ENCODE results near the gene CFAP61.
"Not testable (repeated sequence)": the region's sequence is repeated elsewhere in the genome, so short reads cannot be mapped to it uniquely, and the experiment has no call there.

Gene CFAP61

GRCh38 chr20:20212675-20213096, 160.4 kb downstream of the CFAP61 start:
- no peak for DNase-seq

DNA sequence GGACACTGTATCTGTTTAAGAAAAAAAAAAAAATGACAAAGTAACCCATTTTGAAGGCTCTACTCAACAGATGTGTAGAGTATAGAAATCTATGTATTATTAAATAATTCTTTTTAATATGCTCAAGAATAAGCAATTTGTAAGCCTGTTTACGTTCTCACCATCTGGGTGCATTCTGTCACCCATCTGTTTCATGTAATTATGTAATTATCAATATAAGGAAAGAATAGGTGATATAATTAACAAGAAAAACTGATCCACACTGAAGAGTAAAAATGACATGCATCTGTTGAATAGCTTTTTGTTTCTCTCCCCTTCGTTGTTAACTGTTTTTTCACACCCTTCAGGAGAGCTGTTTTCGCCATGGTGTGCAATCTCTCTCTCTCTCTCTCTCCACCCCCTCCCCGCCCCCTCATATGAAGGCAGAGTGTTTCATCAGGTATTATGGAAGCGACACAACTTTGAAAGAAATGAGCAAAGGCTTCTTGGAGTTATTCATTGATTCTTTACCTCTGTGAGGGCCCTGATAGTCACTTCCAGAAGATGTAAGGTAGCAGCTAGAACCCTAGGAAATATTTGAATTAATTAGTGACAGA, 161.3 kb downstream of the CFAP61 start:
- DNase-seq: no peak

- DNase-seq: no peak
Observed at GRCh38 chr20:20214757-20215275, 162.5 kb downstream of the CFAP61 start.

GRCh38 chr20:20215976-20216727, 163.8 kb downstream of the CFAP61 start:
- no peak for DNase-seq

- no peak for DNase-seq
Observed at GRCh38 chr20:20216941-20217340, 164.6 kb downstream of the CFAP61 start.

DNA sequence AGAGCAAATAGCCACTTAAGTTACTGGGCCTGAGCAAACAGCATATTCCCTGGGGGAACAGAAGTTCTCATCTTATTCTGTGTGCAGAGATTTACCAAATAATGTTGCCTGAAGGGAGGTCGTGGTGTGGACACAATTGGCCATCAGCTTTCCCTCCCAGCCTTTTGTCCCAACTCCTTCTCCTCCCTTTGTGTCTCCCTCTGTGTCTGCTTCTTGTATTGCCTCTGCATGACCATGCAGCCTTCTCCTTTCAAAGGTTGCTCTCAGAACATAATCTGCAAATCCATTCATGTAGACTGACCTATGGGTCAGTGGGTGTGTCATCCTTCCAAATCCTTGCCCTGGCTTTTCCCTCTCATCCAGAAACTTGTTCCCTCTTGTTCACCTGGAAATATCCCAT, 165.3 kb downstream of the CFAP61 start:
- no peak for DNase-seq

- DNase-seq: not testable (repeated sequence)
Observed at GRCh38 chr20:20218106-20218505, 165.8 kb downstream of the CFAP61 start.

DNA sequence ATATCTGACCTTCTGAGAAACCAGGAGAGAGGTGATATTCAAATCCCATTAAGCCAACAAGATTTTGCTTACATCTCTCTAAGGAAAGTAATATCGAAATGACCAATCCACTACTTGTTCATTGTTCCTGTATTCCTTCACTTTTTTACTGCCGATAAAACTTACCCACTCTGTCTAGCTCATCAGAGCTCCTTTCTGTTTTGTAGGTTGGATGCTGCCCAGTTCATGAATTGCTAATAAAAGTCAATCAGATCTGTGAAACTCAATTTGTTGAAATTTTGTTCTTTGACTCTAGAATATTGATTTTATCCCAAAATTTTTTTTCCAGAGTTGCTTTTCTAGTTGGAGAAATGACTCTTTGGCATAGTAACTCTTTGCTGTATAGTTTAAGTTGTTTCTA, 166.7 kb downstream of the CFAP61 start:
- no peak for DNase-seq

DNA sequence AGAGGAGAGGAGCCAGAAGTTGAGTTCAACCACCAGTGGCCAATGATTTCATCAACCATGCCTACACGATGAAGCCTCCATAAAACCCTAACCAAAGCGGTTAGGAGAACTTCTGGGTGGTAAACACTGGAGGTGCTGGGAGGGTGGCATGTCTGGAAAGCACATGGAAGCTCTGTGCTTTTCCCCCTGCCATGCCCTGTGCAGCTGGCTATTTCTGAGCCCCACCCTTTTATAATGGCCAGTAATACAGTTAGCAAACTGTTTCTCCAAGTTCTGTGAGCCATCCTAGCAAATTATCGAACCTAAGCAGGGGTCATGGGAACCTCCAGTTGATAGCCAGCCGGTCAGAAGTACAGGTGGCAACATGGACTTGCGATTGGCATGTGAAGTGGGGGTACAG, 167.8 kb downstream of the CFAP61 start:
- DNase-seq: no peak

DNA sequence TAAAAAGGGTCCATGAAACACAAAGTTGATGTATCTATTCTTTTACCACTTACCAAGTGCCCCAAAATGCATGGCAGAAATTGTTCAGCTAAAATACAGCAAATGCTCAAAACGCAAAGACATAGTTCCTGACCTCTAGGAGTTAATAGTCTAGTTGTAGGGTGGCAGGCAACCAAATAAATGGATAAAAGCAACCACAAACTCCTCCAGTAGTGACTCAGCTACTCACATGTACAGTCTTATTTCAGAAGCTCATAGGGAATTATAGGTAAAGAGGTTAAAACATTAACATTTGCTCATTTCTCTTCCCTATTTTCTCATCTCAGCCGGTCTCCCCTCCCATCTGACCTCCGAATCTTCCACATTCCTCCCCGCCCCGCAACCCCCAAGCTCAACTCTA, 171.6 kb downstream of the CFAP61 start:
- no peak for DNase-seq

- DNase-seq: no peak
Observed at GRCh38 chr20:20224806-20225205, 172.5 kb downstream of the CFAP61 start.

GRCh38 chr20:20225325-20226043, 173.2 kb downstream of the CFAP61 start:
- no peak for DNase-seq

DNA sequence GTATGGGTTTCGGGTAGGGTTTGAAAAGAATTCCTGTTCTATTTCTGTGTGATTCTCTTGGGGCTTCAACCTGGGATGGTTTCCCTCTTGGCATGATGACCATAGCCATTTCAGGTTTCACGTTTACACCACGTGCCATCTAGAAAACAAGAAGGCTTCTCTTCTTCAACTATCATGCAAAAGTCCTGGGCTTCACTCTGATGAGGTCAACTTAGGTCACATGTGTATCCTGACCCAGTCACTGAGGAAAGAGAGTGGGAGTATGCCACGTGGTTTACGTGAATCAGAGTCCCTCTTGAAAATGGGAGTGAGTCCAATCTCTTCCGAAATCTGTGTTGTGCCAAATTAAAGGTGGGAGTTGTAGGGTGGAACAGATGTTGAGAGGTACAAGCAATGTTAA, 174.2 kb downstream of the CFAP61 start:
- no peak for DNase-seq

DNA sequence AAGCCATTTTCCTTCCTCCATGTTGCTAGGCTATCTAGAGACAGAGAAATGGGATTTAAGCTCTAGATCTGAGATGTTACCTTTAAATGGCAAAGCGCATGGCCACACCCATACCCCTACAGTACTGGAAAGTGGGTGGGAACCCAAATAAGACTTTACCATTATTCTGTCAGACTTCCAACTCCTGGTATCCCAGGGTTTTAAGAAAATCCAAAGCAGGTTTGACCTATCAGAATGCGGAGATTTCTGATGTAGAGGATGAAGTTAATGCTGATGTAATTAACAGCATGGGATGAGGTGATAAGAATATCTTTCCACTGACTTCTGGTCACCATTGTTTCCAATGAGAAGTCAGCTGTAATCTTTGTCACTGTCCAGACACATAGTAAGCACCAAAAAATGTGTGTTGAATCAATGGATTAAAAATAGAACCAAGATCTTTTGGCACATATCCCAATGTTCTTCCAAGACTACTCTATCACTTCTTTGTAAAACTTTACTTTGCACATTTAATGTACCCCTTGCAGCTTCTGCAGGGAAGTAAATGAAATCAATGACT, 174.8 kb downstream of the CFAP61 start:
- no peak for DNase-seq

DNA sequence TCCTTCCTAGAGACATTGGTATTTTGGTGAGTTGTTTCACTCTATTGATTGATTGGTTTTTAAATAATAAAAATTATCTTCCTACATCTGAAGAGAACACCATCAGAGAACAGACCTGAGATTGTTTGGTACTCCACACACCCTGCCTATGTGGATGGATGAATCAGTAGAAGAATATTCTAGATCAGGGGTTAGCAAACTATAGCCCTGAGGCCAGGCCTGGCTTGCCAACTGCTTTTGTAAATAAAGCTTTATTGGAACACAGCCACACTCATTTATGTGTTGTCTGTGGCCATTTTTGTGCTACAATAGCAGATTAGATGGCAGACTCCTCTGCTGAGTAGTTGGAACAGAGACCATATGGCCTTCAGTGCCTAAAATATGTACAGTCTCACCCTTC, 176.0 kb downstream of the CFAP61 start:
- DNase-seq: no peak

DNA sequence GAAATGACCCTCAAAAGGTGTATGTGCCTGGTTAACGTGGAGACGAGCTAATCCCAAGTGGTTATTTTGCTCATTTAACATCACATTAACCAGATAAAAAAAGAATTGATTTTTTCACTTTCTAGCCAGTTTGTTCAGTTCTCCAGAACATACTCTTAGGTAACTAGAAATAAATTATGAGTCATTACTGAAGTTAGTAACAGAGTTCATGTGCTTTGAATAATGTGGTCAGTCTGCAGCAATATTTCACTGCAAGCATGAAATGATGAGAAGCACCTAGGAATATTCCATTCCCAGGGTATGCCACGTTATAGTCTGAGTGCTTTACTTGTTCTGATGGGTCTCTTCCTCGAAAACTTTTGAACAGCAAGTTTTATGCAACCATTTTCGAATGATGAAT, 177.3 kb downstream of the CFAP61 start:
- DNase-seq: no peak

GRCh38 chr20:20230741-20231140, 178.4 kb downstream of the CFAP61 start:
- DNase-seq: no peak

- no peak for DNase-seq
Observed at GRCh38 chr20:20231528-20232298, 179.4 kb downstream of the CFAP61 start.

GRCh38 chr20:20233041-20233514, 180.7 kb downstream of the CFAP61 start:
- no peak for DNase-seq

DNA sequence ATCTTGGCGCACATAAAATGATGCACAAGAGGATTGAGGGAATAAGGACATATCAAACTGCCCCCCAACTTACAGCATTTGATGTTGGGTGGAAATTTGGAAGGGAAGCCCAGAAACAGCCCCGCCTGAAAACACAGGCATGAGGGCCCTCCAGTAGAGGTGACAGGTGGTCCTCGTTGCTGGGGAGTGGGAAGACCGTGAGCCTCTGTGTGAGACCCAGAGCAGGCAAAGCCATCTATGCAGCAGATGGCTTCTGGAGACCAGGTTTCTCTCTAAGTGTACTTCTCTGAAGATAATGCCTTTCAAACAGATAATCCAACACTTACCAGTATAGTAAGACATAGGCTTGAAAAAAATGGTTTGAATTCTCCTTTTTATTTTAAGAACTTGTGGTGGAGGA, 183.3 kb downstream of the CFAP61 start:
- DNase-seq: no peak

DNA sequence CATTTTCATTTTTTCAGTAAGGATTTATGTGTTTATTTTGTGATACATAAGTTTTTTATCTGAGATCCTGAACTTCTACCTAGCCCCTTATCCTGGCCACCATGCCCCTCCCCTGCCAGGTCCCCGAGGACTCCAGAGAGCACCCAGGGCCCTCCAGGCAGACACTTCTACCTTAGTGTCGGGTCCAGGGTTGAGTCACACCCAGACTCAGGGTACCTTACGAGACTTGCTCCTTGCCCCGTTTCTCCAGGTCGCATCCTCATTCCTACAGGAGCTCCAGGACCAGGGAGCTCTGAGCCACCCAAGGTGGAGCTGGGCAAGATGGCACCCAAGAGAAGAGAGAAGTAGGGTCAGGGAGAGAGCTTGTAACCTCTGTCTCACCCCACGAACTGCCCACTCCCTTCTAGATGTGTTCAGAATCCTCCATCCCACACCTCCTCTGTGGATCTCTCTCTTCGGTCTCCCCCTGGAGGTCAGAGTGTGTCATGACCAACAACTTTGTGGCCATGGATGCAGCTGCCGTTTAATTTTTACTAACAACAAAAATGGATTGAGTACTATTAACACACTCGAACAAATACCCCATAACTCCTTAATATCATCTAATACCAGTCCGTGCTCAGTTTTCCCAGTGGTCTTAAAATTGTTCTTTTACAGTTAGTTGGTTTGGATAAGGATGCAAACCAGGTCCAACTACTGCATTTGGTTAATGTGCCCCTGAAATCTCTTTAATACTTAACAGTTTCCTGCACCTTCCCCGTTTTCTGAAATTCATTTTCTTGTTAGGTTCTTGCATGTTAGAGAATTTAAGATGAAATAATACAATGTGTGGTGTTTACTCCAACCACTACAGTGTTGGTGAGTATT, 185.0 kb downstream of the CFAP61 start:
- DNase-seq: peak; percentile 1 to 16

- DNase-seq: no peak
Observed at GRCh38 chr20:20241976-20242375, 189.6 kb downstream of the CFAP61 start.

All from AML-193 (cell line).